Raji (cell line): ENCODE data around the gene ZNF793.
A peak's percentile ranks its signal among the peaks of the same experiment; 100 is the strongest.

ENCODE experiments used
- POLR2A ChIP-seq: IDR thresholded peaks from 2 replicates; pipeline ENCODE4 v1.6.1; 2011; ENCODE audit warnings: low read depth, low read length, control low read depth; ENCODE audit not compliant: insufficient read depth

Gene ZNF793

GRCh38 chr19:37506387-37507166, at the start of gene ZNF793:
Gene ZNF793 (plus strand): TSS chr19:37506939. CDS start chr19:37523440, 16,501 bp downstream.
- 0 out of 2 replicates have a peak, but pooled peaks have one; percentile 26 for TF ChIP-seq POLR2A

GRCh38 chr19:37466277-37466797, 40.4 kb upstream of the ZNF793 start:
- no peak for TF ChIP-seq POLR2A

- peak; percentile 49 for TF ChIP-seq POLR2A
These were observed 39.7 kb upstream of the ZNF793 start, which contains the start of gene ZNF569 for GRCh38 chr19:37466798-37467607. Gene ZNF569 (minus strand): TSS chr19:37467444. CDS start chr19:37444921, 22,523 bp downstream.

DNA sequence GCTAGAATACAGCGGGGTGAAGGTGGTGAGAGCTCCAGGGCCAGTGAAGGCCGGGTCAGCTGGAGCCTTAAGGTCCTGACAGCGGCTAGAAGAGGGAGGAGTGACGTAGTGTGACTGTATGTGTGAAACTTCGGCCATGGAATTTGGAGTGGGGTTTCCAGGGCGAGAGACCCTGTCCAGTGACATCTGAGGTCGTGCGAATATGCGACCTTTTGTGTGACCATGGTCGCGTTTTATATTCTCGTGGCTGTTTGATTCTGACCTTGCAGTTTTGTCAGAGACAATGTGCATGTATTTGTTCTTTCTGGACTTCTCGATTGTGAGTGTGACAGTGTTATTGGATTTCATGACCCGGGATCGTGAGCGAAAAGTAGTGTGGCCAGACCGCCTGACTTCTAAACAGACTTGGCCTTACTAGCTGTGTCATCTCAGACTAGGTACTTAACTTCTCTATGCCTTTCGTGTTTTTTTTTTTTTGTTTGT, 39.1 kb upstream of the ZNF793 start:
- no peak for TF ChIP-seq POLR2A

DNA sequence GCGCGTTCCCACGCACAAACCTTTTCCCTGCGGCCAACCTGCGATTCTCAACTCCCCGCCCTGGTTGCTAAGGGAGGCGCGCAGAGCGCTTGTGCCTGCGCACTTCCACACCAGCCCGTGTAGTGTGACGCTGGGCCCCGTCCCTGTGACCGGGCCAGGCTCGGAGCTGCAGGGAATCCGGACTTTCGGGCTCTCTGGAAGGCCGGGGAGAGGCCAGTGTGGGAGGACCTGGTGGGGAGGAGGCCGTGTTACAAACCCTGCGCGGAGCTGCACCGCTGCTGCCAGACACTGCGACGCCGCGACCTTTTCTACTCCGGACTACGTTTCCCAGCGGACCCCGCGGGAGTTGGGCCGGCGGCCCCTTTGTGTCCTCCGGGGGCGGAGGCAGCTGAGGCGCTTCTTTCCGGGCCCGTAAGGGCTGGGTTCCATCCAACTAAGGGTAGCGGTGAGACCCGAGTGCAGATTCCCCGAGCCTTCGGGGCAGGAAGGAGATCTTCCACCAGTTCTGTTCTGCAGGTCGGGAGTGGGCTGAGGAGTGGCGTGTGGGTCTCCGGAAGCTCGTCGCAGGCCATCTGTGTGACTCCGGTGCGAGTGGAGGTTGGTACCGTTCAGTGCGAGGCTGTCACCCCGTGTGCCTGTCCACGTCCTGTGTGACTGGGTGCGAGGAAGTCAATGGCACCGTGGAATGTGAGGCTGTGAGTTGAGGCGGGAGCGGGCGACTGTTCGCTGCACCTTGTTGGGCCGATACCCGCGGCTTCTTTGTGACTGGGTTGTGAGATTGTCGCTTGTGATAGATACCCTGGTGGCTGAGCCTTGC, 37.6 kb upstream of the ZNF793 start, which contains the start of gene ZNF570:
ZNF570 (plus strand) TSS at position 396 of the 817 bp plus-strand sequence. CDS start 999 bp downstream, outside the sequence.
- TF ChIP-seq POLR2A: peak; percentile 39; the same call in 1 of the 2 replicates

GRCh38 chr19:37470216-37470615, 36.5 kb upstream of the ZNF793 start:
- no peak for TF ChIP-seq POLR2A

DNA sequence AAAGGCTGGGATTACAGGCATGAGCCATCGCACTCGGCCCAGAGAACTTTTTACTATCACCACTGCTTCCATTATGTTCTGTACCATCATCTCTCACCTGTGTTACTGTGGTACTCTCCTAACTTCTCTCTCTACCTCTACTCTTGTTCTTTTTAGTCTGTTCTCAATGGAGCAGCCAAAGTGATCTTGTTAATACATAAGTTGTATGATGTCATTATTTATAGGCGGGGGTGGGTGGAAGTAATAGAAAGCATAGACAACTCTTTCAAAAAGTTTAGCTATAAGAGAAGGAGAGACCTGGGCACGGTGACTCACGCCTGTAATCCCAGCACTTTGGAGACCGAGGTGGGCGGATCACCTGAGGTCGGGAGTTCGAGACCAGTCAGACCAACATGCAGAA, 34.6 kb upstream of the ZNF793 start:
- TF ChIP-seq POLR2A: no peak

GRCh38 chr19:37484406-37485168, 22.2 kb upstream of the ZNF793 start:
- TF ChIP-seq POLR2A: no peak

DNA sequence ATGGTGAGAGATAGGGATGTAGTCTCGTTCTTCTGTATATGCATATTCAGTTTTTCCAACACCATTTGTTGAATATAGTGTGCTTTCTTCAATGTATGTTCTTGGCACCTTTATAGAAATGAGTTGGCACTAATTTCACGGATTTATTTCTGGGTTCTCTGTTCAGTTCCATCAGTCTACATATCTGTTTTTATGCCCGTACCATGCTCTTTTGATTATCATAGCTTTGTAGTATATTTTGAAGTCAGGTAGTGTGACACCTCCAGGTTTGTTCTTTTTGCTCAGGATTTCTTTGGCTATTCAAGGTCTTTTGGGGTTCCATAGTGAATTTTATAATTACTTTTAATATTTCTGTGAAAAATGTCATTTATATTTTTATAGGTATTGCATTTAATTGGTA, 14.5 kb upstream of the ZNF793 start:
- no peak for TF ChIP-seq POLR2A

DNA sequence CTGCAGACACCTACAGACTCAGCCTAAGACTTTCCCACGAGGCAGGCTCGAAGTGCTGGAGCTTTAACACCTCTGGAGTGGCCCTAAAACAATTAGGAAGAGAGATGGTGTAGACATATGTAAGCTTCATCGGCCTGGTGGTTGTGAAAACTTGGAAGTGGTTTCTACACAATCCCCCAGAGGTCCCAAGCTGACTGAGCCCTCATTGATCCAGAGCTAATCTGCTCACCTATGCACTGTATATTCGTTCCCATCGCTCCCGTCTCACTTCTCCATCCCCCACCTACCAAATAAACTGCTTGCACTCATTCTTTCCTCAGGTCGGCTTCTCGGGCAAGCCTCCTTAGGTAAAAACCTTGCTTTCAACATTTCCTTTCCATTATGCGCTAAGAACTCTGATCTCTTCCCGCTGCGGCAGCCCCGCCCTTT, 767 bp upstream of the ZNF793 start:
- no peak for TF ChIP-seq POLR2A

DNA sequence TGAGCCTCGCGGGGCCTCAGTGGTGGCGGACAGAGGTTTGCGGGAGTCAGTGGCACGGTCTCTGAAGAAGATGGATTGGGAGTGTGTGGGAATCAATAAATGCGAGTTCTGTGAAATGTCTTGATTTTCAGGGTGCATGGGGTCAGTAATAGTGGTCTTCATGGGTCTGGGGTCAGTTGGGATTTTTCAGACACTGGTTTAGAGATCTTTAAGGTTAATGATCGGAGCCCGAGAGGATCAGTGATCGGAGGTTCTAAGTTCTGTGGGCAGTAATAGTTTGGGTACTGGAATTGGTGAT, 377 bp downstream of the ZNF793 start:
- no peak for TF ChIP-seq POLR2A

- TF ChIP-seq POLR2A: no peak
These were observed 4.4 kb downstream of the ZNF793 start for GRCh38 chr19:37511186-37511585.

- TF ChIP-seq POLR2A: no peak
These were observed 5.1 kb downstream of the ZNF793 start for GRCh38 chr19:37511821-37512220.

GRCh38 chr19:37513397-37513796, 6.7 kb downstream of the ZNF793 start:
- no peak for TF ChIP-seq POLR2A
